Naive thymus-derived CD4-positive, alpha-beta T cell (primary cell): ENCODE results near the gene ANP32A. TPM values are rescaled to one million over a fixed set of nuclear protein-coding genes. Genes with fewer than 3 reads are reported as not detected.

Experiments used
- ATAC-seq: fragments of 150-1000 bp; cut with Tn5 transposase; 2 replicates; pipeline ENCODE4 v1.10.0; 2021; ENCODE audit warnings: mild to moderate bottlenecking, moderate library complexity
- CTCF ChIA-PET: fragments of 350-600 bp; sonication (Branson Sonifier 250); formaldehyde crosslinking; loops from one replicate; lab custom pipeline; 2021; ENCODE audit warnings: antibody characterized with exemption; lab: Charles Lee
- POLR2A ChIA-PET: fragments of 350-600 bp; sonication (Branson Sonifier 250); formaldehyde crosslinking; loops from one replicate; lab custom pipeline; 2021; ENCODE audit warnings: antibody characterized with exemption, inconsistent platforms; lab: Charles Lee
- DNase-seq, 9 donors: peaks; one replicate each; pipeline versions ENCODE4 v3.0.0 to v3.0.0-alpha.2; 2020 to 2022; ENCODE audit warnings: mixed read lengths in 1 of 9
- H3K27ac ChIP-seq: one replicate; pipeline ENCODE4 v1.7.0; 2013; ENCODE audit warnings: mild to moderate bottlenecking, low read depth, low read length, moderate library complexity
- H3K27me3 ChIP-seq, 2 donors: one replicate each; pipeline ENCODE4 v1.7.0; 2013; ENCODE audit warnings: low read length in 2 of 2, mild to moderate bottlenecking in 2 of 2, moderate library complexity in 2 of 2; ENCODE audit not compliant: control insufficient read depth in 2 of 2, insufficient read depth in 2 of 2
- H3K36me3 ChIP-seq, 3 experiments: 1 replicate in 2 of 3; 2 replicates in 1 of 3; pipeline ENCODE4 v1.7.0; 2013; ENCODE audit warnings: low read length in 3 of 3, mild to moderate bottlenecking in 3 of 3, moderate library complexity in 1 of 3; ENCODE audit not compliant: insufficient read depth in 3 of 3, control insufficient read depth in 2 of 3
- H3K4me1 ChIP-seq, 2 donors: one replicate each; pipeline ENCODE4 v1.7.0; 2013; ENCODE audit warnings: low read length in 2 of 2, mild to moderate bottlenecking in 2 of 2, moderate library complexity in 1 of 2; ENCODE audit not compliant: control insufficient read depth in 2 of 2, insufficient read depth in 2 of 2
- H3K4me3 ChIP-seq: 2 replicates; pipeline ENCODE4 v1.7.0; 2013; ENCODE audit warnings: mild to moderate bottlenecking, low read length
- H3K9me3 ChIP-seq, 3 experiments: 1 replicate in 2 of 3; 2 replicates in 1 of 3; pipeline ENCODE4 v1.7.0; 2013; ENCODE audit warnings: low read length in 3 of 3; ENCODE audit not compliant: control insufficient read depth in 2 of 3
- H3K27ac Mint-ChIP-seq, 9 donors: one replicate each; pipeline ENCODE4 v1.8.0; 2020 to 2022; ENCODE audit warnings: mixed read lengths in 9 of 9, mild to moderate bottlenecking in 8 of 9, moderate library complexity in 5 of 9, inconsistent platforms in 2 of 9
- H3K27me3 Mint-ChIP-seq, 5 donors: one replicate each; pipeline ENCODE4 v1.8.0; 2021 to 2022; ENCODE audit warnings: mixed read lengths in 5 of 5, mild to moderate bottlenecking in 1 of 5
- H3K36me3 Mint-ChIP-seq, 5 donors: one replicate each; pipeline ENCODE4 v1.8.0; 2020 to 2022; ENCODE audit warnings: mixed read lengths in 5 of 5, mild to moderate bottlenecking in 3 of 5, inconsistent platforms in 1 of 5
- H3K4me1 Mint-ChIP-seq, 7 donors: one replicate each; pipeline ENCODE4 v1.8.0; 2020 to 2022; ENCODE audit warnings: mixed read lengths in 7 of 7, mild to moderate bottlenecking in 3 of 7, inconsistent platforms in 1 of 7
- H3K4me3 Mint-ChIP-seq, 10 donors: one replicate each; pipeline ENCODE4 v1.8.0; 2020 to 2022; ENCODE audit warnings: mild to moderate bottlenecking in 10 of 10, mixed read lengths in 10 of 10, moderate library complexity in 6 of 10, inconsistent platforms in 2 of 10
- H3K9me3 Mint-ChIP-seq, 11 donors: one replicate each; pipeline ENCODE4 v1.8.0; 2020 to 2022; ENCODE audit warnings: mixed read lengths in 11 of 11, mild to moderate bottlenecking in 4 of 11, inconsistent platforms in 1 of 11, moderate library complexity in 1 of 11
- intact Hi-C, 2 donors: fragments of 100-400 bp; cut with micrococcal nuclease; formaldehyde crosslinking; loops; one replicate each; pipeline ENCODE4 v1.15.1; 2023
- polyA plus RNA-seq, 2 donors: library from polyadenylated mRNA; unstranded; fragments of 300-500 nt; fragmentation: Illumina TruSeq; gene quantifications; one replicate each; pipeline ENCODE4 v1.2.3, GENCODE V29; 2021
- total RNA-seq, 6 experiments: library from RNA in 5 of 6; stranded (reverse) in 5 of 6; gene quantifications; 1 replicate in 5 of 6; 2 replicates in 1 of 6; pipeline ENCODE4 v1.2.3 and lab custom pipeline; 2021 to 2026

Gene ANP32A
- total and polyA plus RNA-seq, 7 experiments from 2014 or later, result 86.1 to 229 (median 111) TPM

GRCh38 chr15:68755731-68756130, 65.0 kb downstream of the ANP32A start:
- no peaks in the 10 kb centered on the region for H3K9me3 ChIP-seq
- no peak for DNase-seq
- Mint-ChIP-seq H3K4me1 (peaks cover 5 to 10% (median 9%) of the 10 kb centered on the region in 7 donors), H3K36me3 (peaks cover 0 to 6% (median 0%) of the 10 kb centered on the region in 5 donors), H3K27me3 (peaks cover 13 to 26% (median 16%) of the 10 kb centered on the region in 5 donors), H3K9me3 (peaks cover 0 to 2% (median 0%) of the 10 kb centered on the region in 11 donors), H3K4me3 (peak overlapping the region in 1 of 10 donors; percentile 16), H3K27ac (no peak overlapping the region)
- peaks cover 0 to 5% of the 10 kb centered on the region in 2 donors for H3K4me1 ChIP-seq
- intact Hi-C loops, result no loop called here
- no peak for ATAC-seq
- POLR2A ChIA-PET, result no interaction called here
- CTCF ChIA-PET, result no interaction called here
- H3K36me3 ChIP-seq, result no peaks in the 10 kb centered on the region
- H3K27ac ChIP-seq, result no peak overlapping the region
- no peaks in the 10 kb centered on the region for H3K27me3 ChIP-seq
- H3K4me3 ChIP-seq, result no peak overlapping the region

- ATAC-seq (no peak), DNase-seq (no peak)
- CTCF ChIA-PET, result no interaction called here
- intact Hi-C loops, result no loop called here
- Mint-ChIP-seq H3K4me1 (peaks cover 5 to 10% (median 9%) of the 10 kb centered on the region in 7 donors), H3K27ac (no peak overlapping the region), H3K27me3 (peaks cover 0 to 15% (median 0%) of the 10 kb centered on the region in 5 donors), H3K36me3 (peaks cover 0 to 6% (median 0%) of the 10 kb centered on the region in 5 donors), H3K4me3 (no peak overlapping the region), H3K9me3 (peaks cover 0 to 2% (median 0%) of the 10 kb centered on the region in 11 donors)
- POLR2A ChIA-PET, result interaction anchor here (1.2 kb wide), 1 partner anchor 33 kb away, joined by 3 read pairs; no protein-coding TSS in a partner anchor
- H3K4me3 ChIP-seq, result no peak overlapping the region
- no peak overlapping the region for H3K27ac ChIP-seq
- no peaks in the 10 kb centered on the region for H3K27me3 ChIP-seq
- peaks cover 0 to 5% of the 10 kb centered on the region in 2 donors for H3K4me1 ChIP-seq
- no peaks in the 10 kb centered on the region for H3K9me3 ChIP-seq
- H3K36me3 ChIP-seq, result no peaks in the 10 kb centered on the region
Measured at GRCh38 chr15:68751622-68752021, 69.1 kb downstream of the ANP32A start.

GRCh38 chr15:68749793-68750192, 70.9 kb downstream of the ANP32A start:
- ATAC-seq (no peak), DNase-seq (no peak)
- peaks cover 0 to 3% (median 0%) of the 10 kb centered on the region in 5 donors for H3K36me3 Mint-ChIP-seq
- POLR2A ChIA-PET, result no interaction called here
- Histone ChIP-seq H3K9me3 (no peaks in the 10 kb centered on the region), H3K4me3 (no peak overlapping the region), H3K4me1 (peaks cover 0 to 2% of the 10 kb centered on the region in 2 donors), H3K36me3 (no peaks in the 10 kb centered on the region), H3K27me3 (no peaks in the 10 kb centered on the region), H3K27ac (no peak overlapping the region)
- H3K27me3 Mint-ChIP-seq, result peaks cover 0 to 17% (median 0%) of the 10 kb centered on the region in 5 donors
- H3K9me3 Mint-ChIP-seq, result peaks cover 0 to 2% (median 0%) of the 10 kb centered on the region in 11 donors
- intact Hi-C loops, result no loop called here
- H3K4me3 Mint-ChIP-seq, result no peak overlapping the region
- H3K4me1 Mint-ChIP-seq, result peaks cover 2 to 7% (median 6%) of the 10 kb centered on the region in 7 donors
- H3K27ac Mint-ChIP-seq, result no peak overlapping the region
- CTCF ChIA-PET, result no interaction called here

GRCh38 chr15:68749365-68749764, 71.3 kb downstream of the ANP32A start:
- Mint-ChIP-seq H3K36me3 (peaks cover 0 to 1% (median 0%) of the 10 kb centered on the region in 5 donors), H3K4me3 (no peak overlapping the region), H3K9me3 (peaks cover 0 to 2% (median 0%) of the 10 kb centered on the region in 11 donors), H3K4me1 (peaks cover 0 to 5% (median 4%) of the 10 kb centered on the region in 7 donors), H3K27ac (no peak overlapping the region), H3K27me3 (peaks cover 0 to 19% (median 0%) of the 10 kb centered on the region in 5 donors)
- Histone ChIP-seq H3K36me3 (no peaks in the 10 kb centered on the region), H3K27ac (no peak overlapping the region), H3K9me3 (no peaks in the 10 kb centered on the region), H3K27me3 (no peaks in the 10 kb centered on the region), H3K4me3 (no peak overlapping the region), H3K4me1 (no peaks in the 10 kb centered on the region)
- CTCF ChIA-PET, result no interaction called here
- POLR2A ChIA-PET, result no interaction called here
- ATAC-seq (no peak), DNase-seq (no peak)
- intact Hi-C loops, result no loop called here

- no peak for ATAC-seq
- H3K36me3 Mint-ChIP-seq, result no peaks in the 10 kb centered on the region
- DNase-seq, result no peak
- Histone ChIP-seq H3K27me3 (no peaks in the 10 kb centered on the region), H3K27ac (no peak overlapping the region), H3K4me1 (no peaks in the 10 kb centered on the region), H3K9me3 (no peaks in the 10 kb centered on the region), H3K4me3 (no peak overlapping the region), H3K36me3 (no peaks in the 10 kb centered on the region)
- no peaks in the 10 kb centered on the region for H3K4me1 Mint-ChIP-seq
- peaks cover 0 to 16% (median 0%) of the 10 kb centered on the region in 5 donors for H3K27me3 Mint-ChIP-seq
- CTCF ChIA-PET, result no interaction called here
- no peak overlapping the region for H3K4me3 Mint-ChIP-seq
- H3K9me3 Mint-ChIP-seq, result no peaks in the 10 kb centered on the region
- intact Hi-C loops, result no loop called here
- POLR2A ChIA-PET, result no interaction called here
- no peak overlapping the region for H3K27ac Mint-ChIP-seq
Measured at GRCh38 chr15:68743256-68743655, 77.4 kb downstream of the ANP32A start.

GRCh38 chr15:68739390-68740080, 81.2 kb downstream of the ANP32A start:
- Mint-ChIP-seq H3K4me3 (no peak overlapping the region), H3K36me3 (no peaks in the 10 kb centered on the region), H3K27ac (no peak overlapping the region), H3K9me3 (peaks cover 0 to 4% (median 0%) of the 10 kb centered on the region in 11 donors), H3K4me1 (no peaks in the 10 kb centered on the region), H3K27me3 (peaks cover 0 to 13% (median 0%) of the 10 kb centered on the region in 5 donors)
- Histone ChIP-seq H3K27me3 (no peaks in the 10 kb centered on the region), H3K36me3 (no peaks in the 10 kb centered on the region), H3K4me3 (no peak overlapping the region), H3K4me1 (no peaks in the 10 kb centered on the region), H3K9me3 (no peaks in the 10 kb centered on the region), H3K27ac (no peak overlapping the region)
- DNase-seq, result no peak
- ChIA-PET POLR2A (no interaction called here), CTCF (interaction anchor here (0.8 kb wide), 1 partner anchor 29 kb away, joined by 3 read pairs; no protein-coding TSS in a partner anchor)
- ATAC-seq, result no peak
- intact Hi-C loops, result no loop called here
